ENCODE measurements around the gene GAS6. TPM values are rescaled to one million over a fixed set of nuclear protein-coding genes. Genes with fewer than 3 reads are reported as not detected.

Gene GAS6
- polyA plus RNA-seq, 1 donor from 2014 or later: 52.4 TPM

- H2AFZ ChIP-seq (ENCODE audit: low read depth, low read length): no peak overlapping the region
- no peaks in the 10 kb centered on the region for H3K9me3 ChIP-seq (ENCODE audit: low read length)
- no peak overlapping the region for H3K9ac ChIP-seq (ENCODE audit: low read length)
- no peaks in the 10 kb centered on the region for H3K27me3 ChIP-seq (ENCODE audit: insufficient read depth, low read depth, low read length)
- no peak overlapping the region for H3K4me3 ChIP-seq (ENCODE audit: low read length)
- no peak for TF ChIP-seq POLR2AphosphoS5 (IDR thresholded peaks at IDR 0.05)
- TF ChIP-seq SMC3 (conservative IDR thresholded peaks at IDR 0.05; ENCODE audit: poor library complexity): no peak
- no peak for TF ChIP-seq RAD21 (conservative IDR thresholded peaks at IDR 0.05)
- TF ChIP-seq CTCF (IDR thresholded peaks at IDR 0.05; ENCODE audit: poor library complexity, severe bottlenecking): no peak
- no peak for TF ChIP-seq EP300 (conservative IDR thresholded peaks at IDR 0.05; ENCODE audit: poor library complexity, severe bottlenecking)
- TF ChIP-seq TAF1 (IDR thresholded peaks at IDR 0.05; ENCODE audit: low read depth): no peak
- TF ChIP-seq, protein P1, sequence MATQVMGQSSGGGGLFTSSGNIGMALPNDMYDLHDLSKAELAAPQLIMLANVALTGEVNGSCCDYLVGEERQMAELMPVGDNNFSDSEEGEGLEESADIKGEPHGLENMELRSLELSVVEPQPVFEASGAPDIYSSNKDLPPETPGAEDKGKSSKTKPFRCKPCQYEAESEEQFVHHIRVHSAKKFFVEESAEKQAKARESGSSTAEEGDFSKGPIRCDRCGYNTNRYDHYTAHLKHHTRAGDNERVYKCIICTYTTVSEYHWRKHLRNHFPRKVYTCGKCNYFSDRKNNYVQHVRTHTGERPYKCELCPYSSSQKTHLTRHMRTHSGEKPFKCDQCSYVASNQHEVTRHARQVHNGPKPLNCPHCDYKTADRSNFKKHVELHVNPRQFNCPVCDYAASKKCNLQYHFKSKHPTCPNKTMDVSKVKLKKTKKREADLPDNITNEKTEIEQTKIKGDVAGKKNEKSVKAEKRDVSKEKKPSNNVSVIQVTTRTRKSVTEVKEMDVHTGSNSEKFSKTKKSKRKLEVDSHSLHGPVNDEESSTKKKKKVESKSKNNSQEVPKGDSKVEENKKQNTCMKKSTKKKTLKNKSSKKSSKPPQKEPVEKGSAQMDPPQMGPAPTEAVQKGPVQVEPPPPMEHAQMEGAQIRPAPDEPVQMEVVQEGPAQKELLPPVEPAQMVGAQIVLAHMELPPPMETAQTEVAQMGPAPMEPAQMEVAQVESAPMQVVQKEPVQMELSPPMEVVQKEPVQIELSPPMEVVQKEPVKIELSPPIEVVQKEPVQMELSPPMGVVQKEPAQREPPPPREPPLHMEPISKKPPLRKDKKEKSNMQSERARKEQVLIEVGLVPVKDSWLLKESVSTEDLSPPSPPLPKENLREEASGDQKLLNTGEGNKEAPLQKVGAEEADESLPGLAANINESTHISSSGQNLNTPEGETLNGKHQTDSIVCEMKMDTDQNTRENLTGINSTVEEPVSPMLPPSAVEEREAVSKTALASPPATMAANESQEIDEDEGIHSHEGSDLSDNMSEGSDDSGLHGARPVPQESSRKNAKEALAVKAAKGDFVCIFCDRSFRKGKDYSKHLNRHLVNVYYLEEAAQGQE (IDR thresholded peaks at IDR 0.05; ENCODE audit: borderline replicate concordance): no peak
- TF ChIP-seq MXI1 (conservative IDR thresholded peaks at IDR 0.05; ENCODE audit: poor library complexity, severe bottlenecking): no peak
- TF ChIP-seq EZH2 (IDR thresholded peaks at IDR 0.05; ENCODE audit: borderline replicate concordance, insufficient read depth, low read length, poor library complexity, severe bottlenecking): no peak
- no peak overlapping the region for H3K27ac ChIP-seq (ENCODE audit: low read length)
- H3K36me3 ChIP-seq (ENCODE audit: insufficient read depth, low read length): no peaks in the 10 kb centered on the region
- H3K4me2 ChIP-seq (ENCODE audit: low read length): no peak overlapping the region
- no peaks in the 10 kb centered on the region for H3K9me2 ChIP-seq (ENCODE audit: insufficient read depth, low read length)
- H4K20me1 ChIP-seq (ENCODE audit: insufficient read depth): no peaks in the 10 kb centered on the region
- H3K79me2 ChIP-seq (replicated peaks; ENCODE audit: insufficient read depth, low read length): no peaks in the 10 kb centered on the region
- H3F3A ChIP-seq (ENCODE audit: insufficient read depth, low read length, poor library complexity, severe bottlenecking): no peaks in the 10 kb centered on the region
Measured at GRCh38 chr13:113825841-113826240, 38.0 kb downstream of the GAS6 start.

GRCh38 chr13:113823771-113824170 is 40.1 kb downstream of the GAS6 start:
- TF ChIP-seq EZH2 (IDR thresholded peaks at IDR 0.05; ENCODE audit: borderline replicate concordance, insufficient read depth, low read length, poor library complexity, severe bottlenecking) (no peak), EP300 (conservative IDR thresholded peaks at IDR 0.05; ENCODE audit: poor library complexity, severe bottlenecking) (no peak), MXI1 (conservative IDR thresholded peaks at IDR 0.05; ENCODE audit: poor library complexity, severe bottlenecking) (no peak), SMC3 (conservative IDR thresholded peaks at IDR 0.05; ENCODE audit: poor library complexity) (no peak), RAD21 (conservative IDR thresholded peaks at IDR 0.05) (no peak), TAF1 (IDR thresholded peaks at IDR 0.05; ENCODE audit: low read depth) (no peak)
- H3K9ac ChIP-seq (ENCODE audit: low read length): no peak overlapping the region
- H2AFZ ChIP-seq (ENCODE audit: low read depth, low read length): no peak overlapping the region
- H3K4me2 ChIP-seq (ENCODE audit: low read length): no peak overlapping the region
- H3K4me3 ChIP-seq (ENCODE audit: low read length): no peak overlapping the region
- H3K9me2 ChIP-seq (ENCODE audit: insufficient read depth, low read length): no peaks in the 10 kb centered on the region
- no peak overlapping the region for H3K27ac ChIP-seq (ENCODE audit: low read length)
- H3K9me3 ChIP-seq (ENCODE audit: low read length): no peaks in the 10 kb centered on the region
- H3K36me3 ChIP-seq (ENCODE audit: insufficient read depth, low read length): no peaks in the 10 kb centered on the region
- H3K27me3 ChIP-seq (ENCODE audit: insufficient read depth, low read depth, low read length): no peaks in the 10 kb centered on the region
- no peaks in the 10 kb centered on the region for H3K79me2 ChIP-seq (replicated peaks; ENCODE audit: insufficient read depth, low read length)
- H3F3A ChIP-seq (ENCODE audit: insufficient read depth, low read length, poor library complexity, severe bottlenecking): no peaks in the 10 kb centered on the region
- H4K20me1 ChIP-seq (ENCODE audit: insufficient read depth): no peaks in the 10 kb centered on the region
